GM12878 (cell line): Measurements from ENCODE around the gene SLC24A4. TPM values are rescaled to one million over a fixed set of nuclear protein-coding genes. Genes with fewer than 3 reads are reported as not detected.
A peak's percentile ranks its signal among the peaks of the same experiment; 100 is the strongest.

Experiments
- ASH2L ChIP-seq: fragments of 300-600, 200-600 bp; sonication (generic); IDR thresholded peaks from 2 replicates; pipeline ENCODE4 v1.6.1; 2017; ENCODE audit warnings: low read depth, mild to moderate bottlenecking, borderline replicate concordance
- BHLHE40 ChIP-seq, 2 experiments: fragments of 450-650 bp in 1 of 2; IDR thresholded peaks; 2 replicates each; pipeline ENCODE4 v1.6.1; 2011 to 2017; ENCODE audit warnings: low read depth in 2 of 2, borderline replicate concordance in 1 of 2, improper control_type of control experiment in 1 of 2, low read length in 1 of 2, mild to moderate bottlenecking in 1 of 2
- BRCA1 ChIP-seq: IDR thresholded peaks from 2 replicates; pipeline ENCODE4 v1.6.1; 2011; ENCODE audit warnings: low read depth, low read length, improper control_type of control experiment
- CEBPB ChIP-seq, 2 experiments: fragments of 150-350 bp in 1 of 2; IDR thresholded peaks; 2 replicates each; pipeline ENCODE4 v1.6.1; 2012 to 2014; ENCODE audit warnings: low read depth in 2 of 2, low read length in 2 of 2, borderline replicate concordance in 1 of 2, inconsistent platforms in 1 of 2
- CREB1 ChIP-seq: IDR thresholded peaks from 2 replicates; pipeline ENCODE4 v1.6.1; 2012; ENCODE audit warnings: low read depth, mild to moderate bottlenecking, inconsistent platforms
- ESRRA ChIP-seq: IDR thresholded peaks from 2 replicates; pipeline ENCODE4 v1.6.1; 2012; ENCODE audit warnings: mild to moderate bottlenecking, low read length, improper control_type of control experiment
- JUND ChIP-seq: IDR thresholded peaks from 2 replicates; pipeline ENCODE4 v1.6.1; 2012; ENCODE audit warnings: low read depth, mild to moderate bottlenecking, low read length, improper control_type of control experiment, moderate library complexity
- KDM1A ChIP-seq: fragments of 200-600 bp; sonication (generic); IDR thresholded peaks from 2 replicates; pipeline ENCODE4 v1.6.1; 2016; ENCODE audit warnings: borderline replicate concordance
- KLF5 ChIP-seq: fragments of 450-650 bp; IDR thresholded peaks from 2 replicates; pipeline ENCODE4 v1.6.1; 2014; ENCODE audit warnings: mild to moderate bottlenecking; ENCODE audit not compliant: partially characterized antibody
- MAX ChIP-seq: IDR thresholded peaks from 2 replicates; pipeline ENCODE4 v1.6.1; 2012; ENCODE audit warnings: low read depth, low read length, improper control_type of control experiment
- MEF2A ChIP-seq: IDR thresholded peaks from 2 replicates; pipeline ENCODE4 v1.6.1; 2011; ENCODE audit warnings: low read depth, mild to moderate bottlenecking, low read length, moderate library complexity; ENCODE audit not compliant: insufficient read depth
- MLLT1 ChIP-seq: fragments of 450-650 bp; IDR thresholded peaks from 2 replicates; pipeline ENCODE4 v1.6.1; 2016; ENCODE audit warnings: mild to moderate bottlenecking
- NR2C2 ChIP-seq: IDR thresholded peaks from 2 replicates; pipeline ENCODE4 v1.6.1; 2011; ENCODE audit warnings: borderline replicate concordance, low read depth; ENCODE audit not compliant: control insufficient read depth, insufficient read length
- PAX5 ChIP-seq: IDR thresholded peaks from 2 replicates; pipeline ENCODE4 v1.6.1; 2011; ENCODE audit warnings: low read depth, low read length, borderline replicate concordance
- PRDM15 ChIP-seq: fragments of 450-650 bp; formaldehyde crosslinking; IDR thresholded peaks from 2 replicates; pipeline ENCODE4 v1.4.0; 2020; ENCODE audit warnings: mild to moderate bottlenecking, moderate library complexity
- RFX5 ChIP-seq: IDR thresholded peaks from 2 replicates; pipeline ENCODE4 v1.6.1; 2011; ENCODE audit warnings: low read depth, low read length, improper control_type of control experiment
- SMC3 ChIP-seq: IDR thresholded peaks from 2 replicates; pipeline ENCODE4 v1.6.1; 2011; ENCODE audit warnings: low read length, improper control_type of control experiment, borderline replicate concordance
- SUZ12 ChIP-seq: fragments of 200-600 bp; sonication (generic); IDR thresholded peaks from one replicate; pipeline ENCODE4 v1.6.1; 2018; ENCODE audit warnings: antibody characterized with exemption, mild to moderate bottlenecking; ENCODE audit not compliant: unreplicated experiment
- ZNF207 ChIP-seq: fragments of 450-650 bp; IDR thresholded peaks from 2 replicates; pipeline ENCODE4 v1.6.1; 2014; ENCODE audit warnings: antibody characterized with exemption, mild to moderate bottlenecking, borderline replicate concordance
- ZNF687 ChIP-seq: fragments of 450-650 bp; IDR thresholded peaks from 2 replicates; pipeline ENCODE4 v1.6.1; 2017; ENCODE audit warnings: mild to moderate bottlenecking, moderate library complexity
- polyA plus RNA-seq, 11 experiments: library from polyadenylated mRNA; depleted of rRNA in 4 of 11; unstranded in 6 of 11; stranded (reverse) in 5 of 11; fragments of >200 nt; fragmentation: Nextera tagmentation in 4 of 11; fragmentation: Illumina TruSeq in 1 of 11; extraction: Ambion mirVana in 4 of 11; extraction: Trizol in 1 of 11; gene quantifications; 1 replicate in 1 of 11; 2 replicates in 10 of 11; pipeline versions ENCODE4 v1.2.1 to v1.2.3, GENCODE V29; 2011 to 2016; ENCODE audit warnings: inconsistent platforms in 2 of 11, missing spikeins in 2 of 11, low read depth in 1 of 11
- total RNA-seq, 4 experiments: library from RNA; depleted of rRNA in 3 of 4; stranded (reverse); fragments of >200 nt in 3 of 4; fragmentation: Illumina TruSeq in 1 of 4; extraction: Trizol in 1 of 4; gene quantifications; 2 replicates each; pipeline versions ENCODE4 v1.2.1 to v1.2.3, GENCODE V29; 2013 to 2021

Gene SLC24A4
- total and polyA plus RNA-seq, 10 of the 15 experiments (the other 5 are each of a cell fraction or from before 2014, with no cell fraction given): under 0.01 to 0.46 (median 0.04) TPM; not detected in 5

- TF ChIP-seq JUND: no peak
- TF ChIP-seq NR2C2: no peak
- no peak for TF ChIP-seq MLLT1
- no peak for TF ChIP-seq PRDM15
- TF ChIP-seq BRCA1: no peak
- no peak for TF ChIP-seq MAX
- TF ChIP-seq ESRRA: no peak
- peak; percentile 52 for TF ChIP-seq SUZ12
- peak in 1 of 2 experiments; percentile 21; a peak in 1 of 4 replicates for TF ChIP-seq BHLHE40 (IDR thresholded peaks at IDR 0.05; ENCODE audit: borderline replicate concordance in 1 of 2, low read depth in 2 of 2, low read length in 1 of 2)
- TF ChIP-seq RFX5: no peak
- no peak for TF ChIP-seq ZNF207
- no peak for TF ChIP-seq MEF2A
- no peak for TF ChIP-seq SMC3
- no peak for TF ChIP-seq ASH2L
- TF ChIP-seq KLF5: no peak
- TF ChIP-seq ZNF687: no peak
- no peak for TF ChIP-seq CREB1
- no peak for TF ChIP-seq CEBPB (IDR thresholded peaks at IDR 0.05; ENCODE audit: borderline replicate concordance in 1 of 2, low read depth in 2 of 2, low read length in 2 of 2)
- no peak for TF ChIP-seq KDM1A
- TF ChIP-seq PAX5: no peak
These were observed at the start of gene SLC24A4 (continued) for GRCh38 chr14:92323011-92323915.
